HEK293 (cell line): ENCODE data around the gene MCOLN1.
A peak's percentile ranks its signal among the peaks of the same experiment; 100 is the strongest.

Experiments used
- CTCF ChIA-PET: fragments of 350-600 bp; formaldehyde crosslinking; extraction: SDS; loops from one replicate; lab custom pipeline; 2021; ENCODE audit warnings: antibody characterized with exemption; lab: Yijun Ruan, JAX
- POLR2A ChIA-PET: fragments of 300-600 bp; formaldehyde crosslinking; extraction: SDS; loops from one replicate; lab custom pipeline; 2020; ENCODE audit warnings: antibody characterized with exemption, inconsistent platforms; lab: Yijun Ruan, JAX
- H3K27ac ChIP-seq: fragments of 200-500 bp; sonication (Bioruptor generic); 2 replicates; pipeline ENCODE4 v1.5.1; 2014; ENCODE audit warnings: low read depth, low read length, control low read depth, inconsistent platforms; ENCODE audit errors: extremely low read depth
- H3K36me3 ChIP-seq, 2 experiments: fragments of 200-500 bp in 1 of 2; sonication (Bioruptor generic) in 1 of 2; 1 replicate in 1 of 2; 2 replicates in 1 of 2; pipeline ENCODE4 v1.5.1; 2014 to 2017; ENCODE audit warnings: inconsistent platforms in 2 of 2, low read length in 2 of 2; ENCODE audit not compliant: control insufficient read depth in 2 of 2, insufficient read depth in 1 of 2
- H3K4me1 ChIP-seq: fragments of 200-500 bp; sonication (Bioruptor generic); 2 replicates; pipeline ENCODE4 v1.5.1; 2014; ENCODE audit warnings: mild to moderate bottlenecking, low read length, inconsistent platforms; ENCODE audit not compliant: control insufficient read depth, insufficient read depth
- H3K4me3 ChIP-seq: 2 replicates; pipeline ENCODE4 v1.5.1; 2011; ENCODE audit warnings: low read depth, mild to moderate bottlenecking, control low read depth, low read length, moderate library complexity
- H3K9me3 ChIP-seq: fragments of 200-500 bp; sonication (Bioruptor generic); 2 replicates; pipeline ENCODE4 v1.5.1; 2014; ENCODE audit warnings: low read depth, low read length, inconsistent platforms; ENCODE audit not compliant: control insufficient read depth, insufficient read depth
- GLI2 ChIP-seq: fragments of 450-650 bp; formaldehyde crosslinking; IDR thresholded peaks from 2 replicates; pipeline ENCODE4; 2017; ENCODE audit warnings: missing biosample characterization, missing genetic modification characterization, low read depth, borderline replicate concordance
- HOXC10 ChIP-seq: sonication (generic); formaldehyde crosslinking; IDR thresholded peaks from 2 replicates; pipeline ENCODE4 v1.8.1; 2023; ENCODE audit warnings: mild to moderate bottlenecking, missing genetic modification reagents
- KLF1 ChIP-seq: fragments of 450-650 bp; formaldehyde crosslinking; IDR thresholded peaks from 2 replicates; pipeline ENCODE4 v1.5.1; 2016; ENCODE audit warnings: missing biosample characterization, missing genetic modification characterization
- KLF16 ChIP-seq: fragments of 450-650 bp; formaldehyde crosslinking; IDR thresholded peaks from 2 replicates; pipeline ENCODE4 v1.5.1; 2017; ENCODE audit warnings: missing biosample characterization, missing genetic modification characterization
- KLF8 ChIP-seq: fragments of 450-650 bp; formaldehyde crosslinking; IDR thresholded peaks from 2 replicates; pipeline ENCODE4 v1.5.1; 2016; ENCODE audit warnings: missing biosample characterization, missing genetic modification characterization
- PRDM1 ChIP-seq: fragments of 450-650 bp; formaldehyde crosslinking; IDR thresholded peaks from 2 replicates; pipeline ENCODE4; 2016; ENCODE audit warnings: missing biosample characterization, missing genetic modification characterization
- SCRT2 ChIP-seq: fragments of 450-650 bp; formaldehyde crosslinking; IDR thresholded peaks from 2 replicates; pipeline ENCODE4 v1.5.1; 2016; ENCODE audit warnings: missing biosample characterization, missing genetic modification characterization
- SP2 ChIP-seq: fragments of 450-650 bp; formaldehyde crosslinking; IDR thresholded peaks from 2 replicates; pipeline ENCODE4 v1.5.1; 2016; ENCODE audit warnings: missing biosample characterization, missing genetic modification characterization
- ZBTB21 ChIP-seq: fragments of 450-650 bp; formaldehyde crosslinking; IDR thresholded peaks from 2 replicates; pipeline ENCODE4 v1.5.1; 2017; ENCODE audit warnings: missing biosample characterization, missing genetic modification characterization
- ZNF114 ChIP-seq: fragments of 450-650 bp; formaldehyde crosslinking; IDR thresholded peaks from 2 replicates; pipeline ENCODE4 v1.5.0; 2017; ENCODE audit warnings: missing biosample characterization, missing genetic modification characterization
- ZNF146 ChIP-seq: fragments of 450-650 bp; formaldehyde crosslinking; IDR thresholded peaks from 2 replicates; pipeline ENCODE4 v1.5.1; 2016; ENCODE audit warnings: missing biosample characterization, missing genetic modification characterization
- ZNF302 ChIP-seq: fragments of 450-650 bp; formaldehyde crosslinking; IDR thresholded peaks from 2 replicates; pipeline ENCODE4 v1.5.1; 2016; ENCODE audit warnings: missing biosample characterization, missing genetic modification characterization, low read depth
- ZNF37A ChIP-seq: fragments of 450-650 bp; IDR thresholded peaks from 2 replicates; pipeline ENCODE4 v1.5.1; 2018; ENCODE audit warnings: missing biosample characterization, missing genetic modification characterization
- ZNF426 ChIP-seq: fragments of 450-650 bp; formaldehyde crosslinking; IDR thresholded peaks from 2 replicates; pipeline ENCODE4 v1.5.1; 2017; ENCODE audit warnings: missing biosample characterization, missing genetic modification characterization, mild to moderate bottlenecking, inconsistent platforms, moderate library complexity
- ZNF433 ChIP-seq: fragments of 450-650 bp; formaldehyde crosslinking; IDR thresholded peaks from 2 replicates; pipeline ENCODE4 v1.5.1; 2016; ENCODE audit warnings: missing biosample characterization, missing genetic modification characterization, low read depth
- ZNF530 ChIP-seq: fragments of 450-650 bp; formaldehyde crosslinking; IDR thresholded peaks from 2 replicates; pipeline ENCODE4 v1.5.1; 2016; ENCODE audit warnings: low read depth, missing biosample characterization, missing genetic modification characterization
- ZNF624 ChIP-seq: fragments of 450-650 bp; formaldehyde crosslinking; IDR thresholded peaks from 2 replicates; pipeline ENCODE4 v1.5.1; 2017; ENCODE audit warnings: missing biosample characterization, missing genetic modification characterization
- ZNF664 ChIP-seq: fragments of 450-650 bp; formaldehyde crosslinking; IDR thresholded peaks from 2 replicates; pipeline ENCODE4 v1.5.1; 2016; ENCODE audit warnings: missing biosample characterization, missing genetic modification characterization
- ZNF670 ChIP-seq: fragments of 450-650 bp; formaldehyde crosslinking; IDR thresholded peaks from 2 replicates; pipeline ENCODE4 v1.5.1; 2016; ENCODE audit warnings: missing biosample characterization, missing genetic modification characterization, low read depth
- ZNF707 ChIP-seq: fragments of 450-650 bp; formaldehyde crosslinking; IDR thresholded peaks from 2 replicates; pipeline ENCODE4 v1.5.1; 2016; ENCODE audit warnings: missing biosample characterization, missing genetic modification characterization
- ZNF837 ChIP-seq: fragments of 450-650 bp; formaldehyde crosslinking; IDR thresholded peaks from 2 replicates; pipeline ENCODE4 v1.5.1; 2016; ENCODE audit warnings: missing biosample characterization, missing genetic modification characterization
- ZSCAN16 ChIP-seq: fragments of 450-650 bp; formaldehyde crosslinking; IDR thresholded peaks from 2 replicates; pipeline ENCODE4 v1.5.1; 2016; ENCODE audit warnings: missing biosample characterization, missing genetic modification characterization
- ZXDB ChIP-seq: fragments of 450-650 bp; formaldehyde crosslinking; IDR thresholded peaks from 2 replicates; pipeline ENCODE4 v1.5.1; 2016; ENCODE audit warnings: missing biosample characterization, missing genetic modification characterization
- TF ChIP-seq, protein P1 (sequence below): fragments of 450-650 bp; formaldehyde crosslinking; IDR thresholded peaks from 2 replicates; pipeline ENCODE4 v1.5.1; 2017; ENCODE audit warnings: missing biosample characterization, missing genetic modification characterization
- TF ChIP-seq, protein P2 (sequence below): fragments of 450-650 bp; formaldehyde crosslinking; IDR thresholded peaks from 2 replicates; pipeline ENCODE4 v1.5.1; 2016; ENCODE audit warnings: missing biosample characterization, missing genetic modification characterization, borderline replicate concordance
- TF ChIP-seq, protein P3 (sequence below): fragments of 450-650 bp; formaldehyde crosslinking; IDR thresholded peaks from 2 replicates; pipeline ENCODE4 v1.5.1; 2016; ENCODE audit warnings: missing biosample characterization, missing genetic modification characterization

Gene MCOLN1

DNA sequence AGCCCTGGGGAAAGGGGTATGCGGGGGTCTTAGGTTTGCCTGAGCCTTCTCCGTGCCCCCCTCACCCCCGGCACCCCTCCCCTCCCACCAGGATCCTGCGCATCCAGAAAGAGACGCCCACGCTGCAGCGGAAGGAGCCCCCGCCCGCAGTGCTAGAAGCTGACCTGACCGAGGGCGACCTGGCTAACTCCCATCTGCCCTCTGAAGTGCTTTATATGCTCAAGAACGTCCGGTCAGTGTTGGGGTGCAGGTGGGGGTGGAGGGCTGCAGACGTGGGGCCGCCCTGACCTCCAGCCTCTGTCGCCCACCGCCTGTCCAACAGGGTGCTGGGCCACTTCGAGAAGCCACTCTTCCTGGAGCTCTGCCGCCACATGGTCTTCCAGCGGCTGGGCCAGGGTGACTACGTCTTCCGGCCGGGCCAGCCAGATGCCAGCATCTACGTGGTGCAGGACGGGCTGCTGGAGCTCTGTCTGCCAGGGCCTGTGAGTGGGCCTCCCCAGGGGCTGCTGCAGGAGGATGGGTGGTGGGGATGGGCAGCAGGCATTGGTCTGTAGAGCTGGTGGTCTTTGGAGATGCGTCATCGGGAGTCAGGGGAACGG, 17.5 kb downstream of the MCOLN1 start:
- H3K9me3 ChIP-seq, result no peaks in the 10 kb centered on the region
- POLR2A ChIA-PET, result no interaction called here
- TF ChIP-seq, protein P1, sequence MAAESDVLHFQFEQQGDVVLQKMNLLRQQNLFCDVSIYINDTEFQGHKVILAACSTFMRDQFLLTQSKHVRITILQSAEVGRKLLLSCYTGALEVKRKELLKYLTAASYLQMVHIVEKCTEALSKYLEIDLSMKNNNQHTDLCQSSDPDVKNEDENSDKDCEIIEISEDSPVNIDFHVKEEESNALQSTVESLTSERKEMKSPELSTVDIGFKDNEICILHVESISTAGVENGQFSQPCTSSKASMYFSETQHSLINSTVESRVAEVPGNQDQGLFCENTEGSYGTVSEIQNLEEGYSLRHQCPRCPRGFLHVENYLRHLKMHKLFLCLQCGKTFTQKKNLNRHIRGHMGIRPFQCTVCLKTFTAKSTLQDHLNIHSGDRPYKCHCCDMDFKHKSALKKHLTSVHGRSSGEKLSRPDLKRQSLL (tag by site-specific recombination), result no peak
- TF ChIP-seq, protein P2, sequence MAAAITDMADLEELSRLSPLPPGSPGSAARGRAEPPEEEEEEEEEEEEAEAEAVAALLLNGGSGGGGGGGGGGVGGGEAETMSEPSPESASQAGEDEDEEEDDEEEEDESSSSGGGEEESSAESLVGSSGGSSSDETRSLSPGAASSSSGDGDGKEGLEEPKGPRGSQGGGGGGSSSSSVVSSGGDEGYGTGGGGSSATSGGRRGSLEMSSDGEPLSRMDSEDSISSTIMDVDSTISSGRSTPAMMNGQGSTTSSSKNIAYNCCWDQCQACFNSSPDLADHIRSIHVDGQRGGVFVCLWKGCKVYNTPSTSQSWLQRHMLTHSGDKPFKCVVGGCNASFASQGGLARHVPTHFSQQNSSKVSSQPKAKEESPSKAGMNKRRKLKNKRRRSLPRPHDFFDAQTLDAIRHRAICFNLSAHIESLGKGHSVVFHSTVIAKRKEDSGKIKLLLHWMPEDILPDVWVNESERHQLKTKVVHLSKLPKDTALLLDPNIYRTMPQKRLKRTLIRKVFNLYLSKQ (tag by site-specific recombination), result no peak
- TF ChIP-seq ZSCAN16 (tag by site-specific recombination), result no peak
- TF ChIP-seq ZNF426 (tag by site-specific recombination), result no peak
- no peak for TF ChIP-seq ZNF670 (tag by site-specific recombination)
- no peak for TF ChIP-seq SCRT2 (tag by site-specific recombination)
- no peak for TF ChIP-seq HOXC10 (CRISPR knock-in tag)
- TF ChIP-seq GLI2 (tag by site-specific recombination), result no peak
- TF ChIP-seq, protein P3, sequence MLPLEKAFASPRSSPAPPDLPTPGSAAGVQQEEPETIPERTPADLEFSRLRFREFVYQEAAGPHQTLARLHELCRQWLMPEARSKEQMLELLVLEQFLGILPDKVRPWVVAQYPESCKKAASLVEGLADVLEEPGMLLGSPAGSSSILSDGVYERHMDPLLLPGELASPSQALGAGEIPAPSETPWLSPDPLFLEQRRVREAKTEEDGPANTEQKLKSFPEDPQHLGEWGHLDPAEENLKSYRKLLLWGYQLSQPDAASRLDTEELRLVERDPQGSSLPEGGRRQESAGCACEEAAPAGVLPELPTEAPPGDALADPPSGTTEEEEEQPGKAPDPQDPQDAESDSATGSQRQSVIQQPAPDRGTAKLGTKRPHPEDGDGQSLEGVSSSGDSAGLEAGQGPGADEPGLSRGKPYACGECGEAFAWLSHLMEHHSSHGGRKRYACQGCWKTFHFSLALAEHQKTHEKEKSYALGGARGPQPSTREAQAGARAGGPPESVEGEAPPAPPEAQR (tag by site-specific recombination), result no peak
- no peak for TF ChIP-seq ZNF624 (tag by site-specific recombination)
- no peak for TF ChIP-seq ZBTB21
- no peak for TF ChIP-seq ZNF114 (tag by site-specific recombination)
- no peak for TF ChIP-seq SP2 (tag by site-specific recombination)
- TF ChIP-seq ZNF837 (tag by site-specific recombination), result no peak
- TF ChIP-seq ZNF664 (tag by site-specific recombination), result no peak
- no peak for TF ChIP-seq ZNF707 (tag by site-specific recombination)
- TF ChIP-seq ZNF530 (tag by site-specific recombination), result no peak
- TF ChIP-seq ZXDB, result no peak
- TF ChIP-seq ZNF37A (tag by site-specific recombination), result no peak
- H3K36me3 ChIP-seq, result peaks cover 0 to 32% of the 10 kb centered on the region in 2 experiments; a peak in 1 of 3 replicates
- CTCF ChIA-PET, result interaction anchor here (0.6 kb wide), 1 partner anchor 260 kb away, joined by 3 read pairs; no protein-coding TSS in a partner anchor
- H3K4me1 ChIP-seq, result no peaks in the 10 kb centered on the region
- no peak overlapping the region for H3K27ac ChIP-seq
- H3K4me3 ChIP-seq, result no peak overlapping the region

DNA sequence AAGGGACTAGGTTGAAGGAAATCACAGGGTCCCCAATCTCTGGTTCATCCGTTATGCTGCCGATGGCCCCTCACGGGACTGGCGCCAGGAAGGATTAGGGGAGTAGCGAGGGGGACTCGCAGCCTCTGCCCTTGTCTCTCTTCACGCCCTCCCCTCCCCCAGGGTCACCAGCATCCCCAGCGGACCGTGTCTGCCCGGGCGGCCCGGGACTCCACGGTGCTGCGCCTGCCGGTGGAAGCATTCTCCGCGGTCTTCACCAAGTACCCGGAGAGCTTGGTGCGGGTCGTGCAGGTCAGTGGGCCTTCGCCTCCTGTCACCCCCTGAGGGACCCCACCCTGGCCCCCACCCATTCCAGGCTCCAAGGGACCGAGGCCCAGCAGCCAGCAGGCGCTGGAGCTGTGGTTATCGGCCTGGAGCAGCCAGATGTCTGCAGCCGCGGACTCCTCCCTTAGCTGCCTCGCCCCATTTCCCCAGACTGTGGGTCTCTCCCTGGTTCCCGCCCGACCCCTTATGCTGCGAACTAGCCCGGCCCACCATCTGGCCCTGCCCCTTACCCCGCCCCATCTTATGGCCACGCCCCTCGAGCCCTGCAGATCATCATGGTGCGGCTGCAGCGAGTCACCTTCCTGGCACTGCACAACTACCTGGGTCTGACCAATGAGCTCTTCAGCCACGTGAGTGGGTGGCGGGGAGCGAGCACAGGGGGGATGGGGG, 18.5 kb downstream of the MCOLN1 start:
- Histone ChIP-seq H3K36me3 (peaks cover 0 to 32% of the 10 kb centered on the region in 2 experiments; a peak in 1 of 3 replicates), H3K27ac (no peak overlapping the region), H3K4me1 (no peaks in the 10 kb centered on the region), H3K4me3 (no peak overlapping the region), H3K9me3 (no peaks in the 10 kb centered on the region)
- ChIA-PET CTCF (no interaction called here), POLR2A (no interaction called here)
- TF ChIP-seq ZNF146 (no peak), ZNF433 (tag by site-specific recombination) (no peak), ZNF302 (tag by site-specific recombination) (no peak), KLF8 (tag by site-specific recombination) (0 out of 2 replicates have a peak, but pooled peaks have one; percentile 27), KLF1 (tag by site-specific recombination) (peak; percentile 94), ZSCAN16 (tag by site-specific recombination) (no peak), KLF16 (no peak), SP2 (tag by site-specific recombination) (peak; percentile 38), PRDM1 (tag by site-specific recombination) (no peak)
